Upper lobe of right lung (tissue), 1 donor: Measurements from ENCODE around the gene TNNT2. TPM values are rescaled to one million over a fixed set of nuclear protein-coding genes. Genes with fewer than 3 reads are reported as not detected.

Experiments
- ATAC-seq: fragments of 200-7000 bp; cut with Tn5 transposase; one replicate; pipeline ENCODE4 v1.9.1; 2020; ENCODE audit warnings: mild to moderate bottlenecking, moderate library complexity
- DNase-seq: peaks from one replicate; pipeline ENCODE4 v3.0.0-alpha.2; 2020
- H3K27ac ChIP-seq: fragments of 200-600 bp; one replicate; pipeline ENCODE4 v1.8.0; 2022
- H3K27me3 ChIP-seq: fragments of 200-600 bp; one replicate; pipeline ENCODE4 v1.8.0; 2022; ENCODE audit warnings: mild to moderate bottlenecking
- H3K36me3 ChIP-seq: fragments of 200-600 bp; one replicate; pipeline ENCODE4 v1.8.0; 2022
- H3K4me1 ChIP-seq: fragments of 200-600 bp; one replicate; pipeline ENCODE4 v1.8.0; 2022
- H3K4me3 ChIP-seq: fragments of 200-600 bp; one replicate; pipeline ENCODE4 v1.8.0; 2022; ENCODE audit warnings: mild to moderate bottlenecking
- H3K9me3 ChIP-seq: fragments of 200-600 bp; one replicate; pipeline ENCODE4 v1.8.0; 2022
- CTCF ChIP-seq: fragments of 200-600 bp; IDR thresholded peaks from one replicate; pipeline ENCODE4 v1.8.0; 2022; ENCODE audit warnings: antibody characterized with exemption
- intact Hi-C: fragments of 100-400 bp; cut with DNase I; formaldehyde crosslinking; loops from one replicate; pipeline ENCODE4 v1.11.0; 2022
- total RNA-seq: library from RNA; stranded (reverse); fragmentation: NEBNext Ultra II Directional; extraction: Animal tissue kit (Norgen Biotek cat#: 25700); gene quantifications from one replicate; pipeline ENCODE4 v1.2.1, GENCODE V29; 2021
- donor health status: DM: no; HTN: yes; CAD: no; lungs with severe emphysema.

Gene TNNT2
- total RNA-seq, 1 donor from 2014 or later: 6.4 TPM

- DNase-seq: peak; percentile 39
- H3K4me3 ChIP-seq: no peak overlapping the region
- no peaks in the 10 kb centered on the region for H3K27me3 ChIP-seq
- H3K27ac ChIP-seq: no peak overlapping the region
- H3K9me3 ChIP-seq: no peaks in the 10 kb centered on the region
- TF ChIP-seq CTCF: no peak
- no peaks in the 10 kb centered on the region for H3K4me1 ChIP-seq
- H3K36me3 ChIP-seq: no peaks in the 10 kb centered on the region
- intact Hi-C loops: loop anchor here (5.0 kb wide), 1 partner anchor 108 kb away; no protein-coding TSS in a partner anchor
- ATAC-seq: no peak
Observed at GRCh38 chr1:201360486-201360885, 17.0 kb downstream of the TNNT2 start.

- peak; percentile 21 for DNase-seq
- Histone ChIP-seq H3K4me3 (no peak overlapping the region), H3K36me3 (no peaks in the 10 kb centered on the region), H3K27me3 (no peaks in the 10 kb centered on the region), H3K4me1 (no peaks in the 10 kb centered on the region), H3K27ac (no peak overlapping the region), H3K9me3 (no peaks in the 10 kb centered on the region)
- intact Hi-C loops: loop anchor here (5.0 kb wide), 1 partner anchor 108 kb away; no protein-coding TSS in a partner anchor
- TF ChIP-seq CTCF: no peak
- no peak for ATAC-seq
Observed at GRCh38 chr1:201359873-201360210, 17.6 kb downstream of the TNNT2 start.

- no peaks in the 10 kb centered on the region for H3K4me1 ChIP-seq
- H3K9me3 ChIP-seq: no peaks in the 10 kb centered on the region
- no peak for ATAC-seq
- TF ChIP-seq CTCF: no peak
- no peak overlapping the region for H3K4me3 ChIP-seq
- no peak overlapping the region for H3K27ac ChIP-seq
- no peaks in the 10 kb centered on the region for H3K27me3 ChIP-seq
- DNase-seq: peak; percentile 53
- no peaks in the 10 kb centered on the region for H3K36me3 ChIP-seq
- intact Hi-C loops: no loop called here
Observed at GRCh38 chr1:201359031-201359872, 18.2 kb downstream of the TNNT2 start.

- TF ChIP-seq CTCF: no peak
- H3K27ac ChIP-seq: no peak overlapping the region
- DNase-seq (peak; percentile 31), ATAC-seq (no peak)
- H3K4me3 ChIP-seq: no peak overlapping the region
- intact Hi-C loops: no loop called here
- H3K4me1 ChIP-seq: no peaks in the 10 kb centered on the region
- H3K9me3 ChIP-seq: no peaks in the 10 kb centered on the region
- no peaks in the 10 kb centered on the region for H3K36me3 ChIP-seq
- H3K27me3 ChIP-seq: no peaks in the 10 kb centered on the region
Observed at GRCh38 chr1:201358596-201358995, 18.9 kb downstream of the TNNT2 start.

- no peaks in the 10 kb centered on the region for H3K9me3 ChIP-seq
- H3K4me1 ChIP-seq: no peaks in the 10 kb centered on the region
- H3K36me3 ChIP-seq: no peaks in the 10 kb centered on the region
- H3K27ac ChIP-seq: no peak overlapping the region
- intact Hi-C loops: no loop called here
- no peak for ATAC-seq
- H3K27me3 ChIP-seq: no peaks in the 10 kb centered on the region
- DNase-seq: peak; percentile 44
- H3K4me3 ChIP-seq: no peak overlapping the region
- no peak for TF ChIP-seq CTCF
Observed at GRCh38 chr1:201357636-201358348, 19.7 kb downstream of the TNNT2 start.
